ENCODE results near the gene SNCA.

- no peak for TF ChIP-seq CTCF (IDR thresholded peaks at IDR 0.05; ENCODE audit: low read depth, low read length, poor library complexity, severe bottlenecking)
- TF ChIP-seq EZH2phosphoT487 (IDR thresholded peaks at IDR 0.05; ENCODE audit: borderline replicate concordance, low read length) = no peak
Measured at GRCh38 chr4:89685690-89686089, 151.3 kb downstream of the SNCA start.
